Measurements from ENCODE around the gene PNMA8B. TPM values are rescaled to one million over a fixed set of nuclear protein-coding genes. Genes with fewer than 3 reads are reported as not detected.
A peak's percentile ranks its signal among the peaks of the same experiment; 100 is the strongest.

The PNMA8B gene
- total RNA-seq, 2 experiments from 2014 or later: 0.14 to 0.19 TPM

DNA sequence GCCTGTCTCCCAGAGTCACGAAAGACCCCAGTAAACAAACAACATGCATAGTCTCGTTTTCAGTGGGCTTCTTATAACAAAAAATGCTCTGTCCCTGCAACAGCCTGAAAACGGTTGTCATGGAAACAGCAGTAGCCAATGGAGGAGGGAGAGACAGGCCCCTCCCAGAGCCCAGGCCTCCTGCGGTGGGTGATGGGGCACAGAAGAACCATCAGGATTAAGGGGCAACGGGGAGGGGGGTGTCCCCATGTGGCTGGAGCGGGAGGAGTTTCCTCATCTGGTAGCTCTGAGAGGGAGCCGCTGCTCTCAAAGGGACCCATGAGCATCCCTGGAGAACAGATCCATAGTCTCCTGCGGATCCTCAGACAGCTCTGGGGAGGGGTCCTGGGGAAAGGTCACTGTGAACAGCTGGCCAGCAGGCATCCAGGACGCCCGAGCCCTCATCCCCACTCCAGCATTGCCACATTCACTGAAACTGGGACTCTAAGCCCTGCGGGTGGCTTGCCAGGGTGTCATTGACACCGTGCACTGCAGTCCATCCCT, 37.5 kb upstream of the PNMA8B start:
- H3K27ac ChIP-seq (ENCODE audit: low read depth in 1 of 2, low read length in 2 of 2): no peak overlapping the region
- H3K9me3 ChIP-seq (ENCODE audit: control insufficient read depth in 1 of 2, insufficient read depth in 1 of 2, low read length in 2 of 2): no peaks in the 10 kb centered on the region
- peaks cover 19% of the 10 kb centered on the region for H3K4me1 ChIP-seq (ENCODE audit: insufficient read depth, low read length)
- ChIA-PET CTCF (no interaction called here), POLR2A (interaction anchor here (1.8 kb wide), 1 partner anchor 128 kb away, joined by 4 read pairs; the partner anchor contains the start of gene DACT3)
- H3K4me3 ChIP-seq (ENCODE audit: low read length): no peak overlapping the region
- Mint-ChIP-seq H3K36me3 (ENCODE audit: low read depth) (no peaks in the 10 kb centered on the region), H3K9me3 (no peaks in the 10 kb centered on the region), H3K4me1 (ENCODE audit: low read depth) (peaks cover 23% of the 10 kb centered on the region), H3K27ac (no peak overlapping the region), H3K4me3 (no peak overlapping the region), H3K27me3 (no peaks in the 10 kb centered on the region)
- TF ChIP-seq, protein P1, sequence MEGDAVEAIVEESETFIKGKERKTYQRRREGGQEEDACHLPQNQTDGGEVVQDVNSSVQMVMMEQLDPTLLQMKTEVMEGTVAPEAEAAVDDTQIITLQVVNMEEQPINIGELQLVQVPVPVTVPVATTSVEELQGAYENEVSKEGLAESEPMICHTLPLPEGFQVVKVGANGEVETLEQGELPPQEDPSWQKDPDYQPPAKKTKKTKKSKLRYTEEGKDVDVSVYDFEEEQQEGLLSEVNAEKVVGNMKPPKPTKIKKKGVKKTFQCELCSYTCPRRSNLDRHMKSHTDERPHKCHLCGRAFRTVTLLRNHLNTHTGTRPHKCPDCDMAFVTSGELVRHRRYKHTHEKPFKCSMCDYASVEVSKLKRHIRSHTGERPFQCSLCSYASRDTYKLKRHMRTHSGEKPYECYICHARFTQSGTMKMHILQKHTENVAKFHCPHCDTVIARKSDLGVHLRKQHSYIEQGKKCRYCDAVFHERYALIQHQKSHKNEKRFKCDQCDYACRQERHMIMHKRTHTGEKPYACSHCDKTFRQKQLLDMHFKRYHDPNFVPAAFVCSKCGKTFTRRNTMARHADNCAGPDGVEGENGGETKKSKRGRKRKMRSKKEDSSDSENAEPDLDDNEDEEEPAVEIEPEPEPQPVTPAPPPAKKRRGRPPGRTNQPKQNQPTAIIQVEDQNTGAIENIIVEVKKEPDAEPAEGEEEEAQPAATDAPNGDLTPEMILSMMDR (IDR thresholded peaks at IDR 0.05): no peak
- ATAC-seq (ENCODE audit: poor library complexity) (no peak), DNase-seq (no peak)
- no peaks in the 10 kb centered on the region for H3K27me3 ChIP-seq (ENCODE audit: control insufficient read depth in 1 of 2, insufficient read depth in 2 of 2, low read length in 2 of 2)
- intact Hi-C loops (cut with DNase I, micrococcal nuclease): loop anchor here in 1 of 2 experiments (5.0 kb wide), 1 partner anchor 79 kb away; no protein-coding TSS in a partner anchor
- no peaks in the 10 kb centered on the region for H3K36me3 ChIP-seq (ENCODE audit: insufficient read depth, low read length)

DNA sequence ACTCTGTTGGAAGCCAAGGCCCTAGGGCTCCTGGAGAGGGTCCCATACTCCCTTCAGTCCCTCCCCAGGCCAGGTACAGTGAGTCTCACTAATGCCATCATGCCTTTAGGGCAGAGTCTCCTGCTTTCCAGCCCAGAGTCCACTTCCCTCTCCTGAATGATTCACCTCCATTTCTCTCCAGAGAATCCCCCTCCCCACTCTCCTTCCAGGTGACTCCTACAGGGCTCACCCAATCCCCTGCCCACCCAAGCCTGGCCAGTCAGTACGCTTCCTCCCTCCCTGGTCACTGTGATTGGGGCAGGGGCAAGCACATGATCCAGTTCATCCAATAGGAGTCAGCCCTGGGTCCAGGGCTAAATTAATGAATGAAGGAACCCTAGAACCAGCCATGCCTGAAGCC, 35.0 kb upstream of the PNMA8B start:
- POLR2A ChIA-PET: interaction anchor here (1.3 to 1.8 kb wide), 2 partner anchors 15 to 131 kb away, joined by 7 to 11 read pairs; partner anchors contain the start of gene DACT3
- no peak overlapping the region for H3K27ac ChIP-seq (ENCODE audit: low read depth in 1 of 2, low read length in 2 of 2)
- intact Hi-C loops (cut with DNase I, micrococcal nuclease): loop anchor here in 1 of 2 experiments (5.0 kb wide), 1 partner anchor 82 kb away; no protein-coding TSS in a partner anchor
- TF ChIP-seq, protein P1 (IDR thresholded peaks at IDR 0.05): no peak
- peaks cover 12% of the 10 kb centered on the region for H3K4me1 ChIP-seq (ENCODE audit: insufficient read depth, low read length)
- H3K9me3 ChIP-seq (ENCODE audit: control insufficient read depth in 1 of 2, insufficient read depth in 1 of 2, low read length in 2 of 2): peaks cover 0 to 2% of the 10 kb centered on the region in 2 experiments
- H3K27me3 ChIP-seq (ENCODE audit: control insufficient read depth in 1 of 2, insufficient read depth in 2 of 2, low read length in 2 of 2): no peaks in the 10 kb centered on the region
- no peaks in the 10 kb centered on the region for H3K36me3 ChIP-seq (ENCODE audit: insufficient read depth, low read length)
- Mint-ChIP-seq H3K4me1 (ENCODE audit: low read depth) (peaks cover 18% of the 10 kb centered on the region), H3K36me3 (ENCODE audit: low read depth) (no peaks in the 10 kb centered on the region), H3K27me3 (no peaks in the 10 kb centered on the region), H3K9me3 (no peaks in the 10 kb centered on the region), H3K4me3 (no peak overlapping the region), H3K27ac (no peak overlapping the region)
- peak in 1 of 14 experiments; percentile 30 for DNase-seq
- CTCF ChIA-PET: interaction anchor here (0.7 to 3.6 kb wide), 7 partner anchors 9 to 215 kb away, joined by 3 to 17 read pairs (median 4); partner anchors contain the start of gene DACT3
- no peak for ATAC-seq (ENCODE audit: poor library complexity)
- H3K4me3 ChIP-seq (ENCODE audit: low read length): no peak overlapping the region

DNA sequence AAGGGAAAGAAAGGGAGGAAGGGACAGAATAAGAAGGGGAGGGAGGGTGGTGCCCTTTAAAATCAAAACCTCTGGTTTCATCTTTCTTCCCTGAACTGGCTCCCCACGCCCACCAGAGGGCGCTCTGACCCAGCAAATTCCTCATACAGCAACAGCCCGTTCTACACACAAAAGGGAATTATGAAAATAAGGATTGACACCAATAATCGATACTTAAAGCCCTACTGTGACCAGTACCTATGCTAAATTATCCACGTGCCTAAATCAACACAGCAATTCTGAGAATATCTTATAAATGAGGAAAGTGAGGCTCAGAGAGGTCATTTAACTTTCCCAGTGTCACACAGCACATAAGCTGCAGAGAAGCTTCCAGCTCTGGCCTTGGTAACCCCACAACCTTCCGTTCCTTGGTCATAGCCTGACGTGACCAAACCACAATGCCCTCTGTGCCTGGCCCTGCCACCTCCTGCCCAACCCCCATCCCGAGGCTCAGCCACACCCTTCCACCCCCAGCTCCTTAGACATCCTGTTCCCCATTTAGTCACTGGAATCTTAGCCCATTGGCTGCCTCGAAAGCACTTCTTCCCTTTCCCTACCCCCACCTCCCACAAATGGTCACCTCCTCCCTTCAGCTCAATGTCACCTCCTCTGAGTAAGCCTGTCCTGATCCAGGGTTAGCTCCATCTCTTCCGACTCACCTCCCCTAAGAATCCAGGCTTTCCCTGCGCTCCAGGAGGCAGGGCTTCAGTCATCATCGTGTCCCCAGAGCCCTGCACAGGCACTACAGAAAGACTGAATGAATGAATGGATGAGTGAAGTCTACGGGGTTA, 34.2 kb upstream of the PNMA8B start:
- H3K9me3 ChIP-seq (ENCODE audit: control insufficient read depth in 1 of 2, insufficient read depth in 1 of 2, low read length in 2 of 2): peaks cover 0 to 8% of the 10 kb centered on the region in 2 experiments
- no peaks in the 10 kb centered on the region for H3K27me3 ChIP-seq (ENCODE audit: control insufficient read depth in 1 of 2, insufficient read depth in 2 of 2, low read length in 2 of 2)
- Mint-ChIP-seq H3K4me1 (ENCODE audit: low read depth) (peaks cover 20% of the 10 kb centered on the region), H3K9me3 (no peaks in the 10 kb centered on the region), H3K27me3 (no peaks in the 10 kb centered on the region), H3K4me3 (no peak overlapping the region), H3K36me3 (ENCODE audit: low read depth) (no peaks in the 10 kb centered on the region), H3K27ac (peak overlapping the region; percentile 8)
- ATAC-seq (ENCODE audit: poor library complexity): peak; percentile 79
- ChIA-PET POLR2A (interaction anchor here (0.8 to 1.8 kb wide), 6 partner anchors 9 to 132 kb away, joined by 3 to 11 read pairs (median 6); partner anchors contain the start of gene DACT3), CTCF (interaction anchor here (0.7 to 3.6 kb wide), 13 partner anchors 8 to 215 kb away, joined by 3 to 17 read pairs (median 4); partner anchors contain the start of gene DACT3)
- TF ChIP-seq, protein P1 (IDR thresholded peaks at IDR 0.05): peak; percentile 98
- no peaks in the 10 kb centered on the region for H3K36me3 ChIP-seq (ENCODE audit: insufficient read depth, low read length)
- intact Hi-C loops (cut with DNase I, micrococcal nuclease): loop anchor here (1.0 to 5.0 kb wide), 8 partner anchors 12 to 219 kb away; no protein-coding TSS in a partner anchor
- H3K4me3 ChIP-seq (ENCODE audit: low read length): no peak overlapping the region
- no peak overlapping the region for H3K27ac ChIP-seq (ENCODE audit: low read depth in 1 of 2, low read length in 2 of 2)
- DNase-seq: peak; percentile 58 to 89 (median 75)
- peaks cover 16% of the 10 kb centered on the region for H3K4me1 ChIP-seq (ENCODE audit: insufficient read depth, low read length)

Data from CD4-positive, alpha-beta T cell (primary cell).